ENCODE data around the gene UROD. TPM values are rescaled to one million over a fixed set of nuclear protein-coding genes. Genes with fewer than 3 reads are reported as not detected.

The UROD gene
- total RNA-seq, 2 donors from 2014 or later = 41.7 to 43.5 TPM

DNA sequence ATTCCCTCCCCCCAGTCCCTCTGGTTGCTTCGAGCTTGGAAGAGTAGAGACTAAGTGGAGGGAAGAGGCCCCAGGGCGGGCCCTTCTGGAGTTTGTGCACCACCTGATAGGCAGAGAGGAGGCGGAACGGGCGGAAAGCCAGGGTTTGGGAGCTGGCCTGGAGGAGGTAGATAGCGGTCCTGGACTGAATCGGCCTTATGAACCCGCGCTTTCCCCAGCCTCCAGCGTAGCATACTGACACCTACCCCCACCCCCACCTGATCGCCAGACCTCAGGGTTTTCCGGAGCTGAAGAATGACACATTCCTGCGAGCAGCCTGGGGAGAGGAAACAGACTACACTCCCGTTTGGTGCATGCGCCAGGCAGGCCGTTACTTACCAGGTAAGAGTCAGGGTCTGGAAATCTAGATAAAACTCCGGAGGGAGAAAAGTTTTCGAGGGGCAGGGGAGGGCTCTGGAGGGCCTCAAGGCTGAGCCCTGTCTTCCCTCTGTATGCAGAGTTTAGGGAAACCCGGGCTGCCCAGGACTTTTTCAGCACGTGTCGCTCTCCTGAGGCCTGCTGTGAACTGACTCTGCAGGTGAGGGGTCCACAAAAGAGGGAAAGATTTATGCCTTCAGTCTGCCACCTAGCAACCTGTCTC, 705 bp downstream of the UROD start:
- peak overlapping the region; percentile 74 to 76 for H3K9ac ChIP-seq (ENCODE audit: low read depth in 2 of 2, low read length in 2 of 2)
- TF ChIP-seq, protein P1, sequence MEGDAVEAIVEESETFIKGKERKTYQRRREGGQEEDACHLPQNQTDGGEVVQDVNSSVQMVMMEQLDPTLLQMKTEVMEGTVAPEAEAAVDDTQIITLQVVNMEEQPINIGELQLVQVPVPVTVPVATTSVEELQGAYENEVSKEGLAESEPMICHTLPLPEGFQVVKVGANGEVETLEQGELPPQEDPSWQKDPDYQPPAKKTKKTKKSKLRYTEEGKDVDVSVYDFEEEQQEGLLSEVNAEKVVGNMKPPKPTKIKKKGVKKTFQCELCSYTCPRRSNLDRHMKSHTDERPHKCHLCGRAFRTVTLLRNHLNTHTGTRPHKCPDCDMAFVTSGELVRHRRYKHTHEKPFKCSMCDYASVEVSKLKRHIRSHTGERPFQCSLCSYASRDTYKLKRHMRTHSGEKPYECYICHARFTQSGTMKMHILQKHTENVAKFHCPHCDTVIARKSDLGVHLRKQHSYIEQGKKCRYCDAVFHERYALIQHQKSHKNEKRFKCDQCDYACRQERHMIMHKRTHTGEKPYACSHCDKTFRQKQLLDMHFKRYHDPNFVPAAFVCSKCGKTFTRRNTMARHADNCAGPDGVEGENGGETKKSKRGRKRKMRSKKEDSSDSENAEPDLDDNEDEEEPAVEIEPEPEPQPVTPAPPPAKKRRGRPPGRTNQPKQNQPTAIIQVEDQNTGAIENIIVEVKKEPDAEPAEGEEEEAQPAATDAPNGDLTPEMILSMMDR (IDR thresholded peaks at IDR 0.05) = no peak
- no peaks in the 10 kb centered on the region for H3K27me3 ChIP-seq
- no peaks in the 10 kb centered on the region for H3K9me3 ChIP-seq
- peaks cover 15% of the 10 kb centered on the region for H3K36me3 ChIP-seq
- intact Hi-C loops (cut with DNase I) = loop anchor here (5.0 kb wide), 1 partner anchor 480 kb away; the partner anchor contains the start of gene TESK2
- peak; percentile 80 for DNase-seq
- peak overlapping the region; percentile 75 for H3K27ac ChIP-seq
- H3K4me3 ChIP-seq = peak overlapping the region; percentile 90
- H3K4me1 ChIP-seq = peaks cover 12% of the 10 kb centered on the region

DNA sequence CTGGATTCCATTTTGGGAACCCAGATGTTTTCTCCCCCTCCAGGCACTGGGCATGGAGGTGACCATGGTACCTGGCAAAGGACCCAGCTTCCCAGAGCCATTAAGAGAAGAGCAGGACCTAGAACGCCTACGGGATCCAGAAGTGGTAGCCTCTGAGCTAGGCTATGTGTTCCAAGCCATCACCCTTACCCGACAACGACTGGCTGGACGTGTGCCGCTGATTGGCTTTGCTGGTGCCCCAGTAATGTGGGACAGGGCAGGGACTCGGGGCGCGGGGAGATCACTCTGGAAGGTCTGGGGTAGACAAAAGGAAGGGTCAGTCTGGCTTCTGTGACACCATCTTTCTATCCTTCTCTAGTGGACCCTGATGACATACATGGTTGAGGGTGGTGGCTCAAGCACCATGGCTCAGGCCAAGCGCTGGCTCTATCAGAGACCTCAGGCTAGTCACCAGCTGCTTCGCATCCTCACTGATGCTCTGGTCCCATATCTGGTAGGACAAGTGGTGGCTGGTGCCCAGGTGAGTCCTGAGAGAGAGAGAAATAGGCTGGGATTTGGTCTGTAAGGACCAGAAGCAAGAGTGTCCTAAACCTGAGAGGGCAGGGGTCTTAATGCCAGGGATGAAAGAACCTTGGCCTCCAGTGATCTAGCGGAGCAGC, 1.6 kb downstream of the UROD start:
- intact Hi-C loops (cut with DNase I) = loop anchor here (5.0 kb wide), 1 partner anchor 479 kb away; the partner anchor contains the start of gene TESK2
- DNase-seq = no peak

DNA sequence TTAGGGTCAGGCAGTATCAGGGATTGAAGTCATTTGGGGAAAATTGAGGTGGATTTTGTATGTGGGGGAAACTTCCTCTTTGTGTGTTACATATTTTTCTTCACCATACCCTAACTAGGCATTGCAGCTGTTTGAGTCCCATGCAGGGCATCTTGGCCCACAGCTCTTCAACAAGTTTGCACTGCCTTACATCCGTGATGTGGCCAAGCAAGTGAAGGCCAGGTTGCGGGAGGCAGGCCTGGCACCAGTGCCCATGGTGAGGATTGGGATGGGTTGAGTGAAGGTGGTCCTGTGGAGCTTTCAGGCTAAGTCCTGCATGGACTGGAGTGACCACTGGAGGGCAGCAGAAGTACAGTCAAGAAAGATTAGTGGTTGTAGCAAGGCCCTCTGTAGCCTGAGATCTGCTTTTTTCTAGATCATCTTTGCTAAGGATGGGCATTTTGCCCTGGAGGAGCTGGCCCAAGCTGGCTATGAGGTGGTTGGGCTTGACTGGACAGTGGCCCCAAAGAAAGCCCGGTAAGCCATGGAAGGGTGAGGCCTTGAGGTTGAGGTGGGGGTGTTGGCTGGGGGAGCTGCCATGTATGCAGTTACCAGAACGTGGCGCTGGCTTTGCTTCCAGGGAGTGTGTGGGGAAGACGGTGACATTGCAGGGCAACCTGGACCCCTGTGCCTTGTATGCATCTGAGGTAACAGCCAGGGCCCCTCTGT, 2.4 kb downstream of the UROD start:
- H3K4me1 ChIP-seq = peaks cover 12% of the 10 kb centered on the region
- peak; percentile 81 for DNase-seq
- no peak overlapping the region for H3K4me3 ChIP-seq
- no peaks in the 10 kb centered on the region for H3K36me3 ChIP-seq
- TF ChIP-seq, protein P1 (IDR thresholded peaks at IDR 0.05) = peak; percentile 83
- H3K27me3 ChIP-seq = no peaks in the 10 kb centered on the region
- H3K9ac ChIP-seq (ENCODE audit: low read depth in 2 of 2, low read length in 2 of 2) = no peak overlapping the region
- H3K27ac ChIP-seq = no peak overlapping the region
- H3K9me3 ChIP-seq = no peaks in the 10 kb centered on the region
- intact Hi-C loops (cut with DNase I) = loop anchor here (5.0 kb wide), 2 partner anchors 218 to 478 kb away; partner anchors contain the start of gene TESK2

More for the DNA sequence above, 1.6 kb downstream of the UROD start:
- TF ChIP-seq, protein P1 (IDR thresholded peaks at IDR 0.05) = no peak
- H3K4me3 ChIP-seq = no peak overlapping the region
- peaks cover 12% of the 10 kb centered on the region for H3K4me1 ChIP-seq
- no peaks in the 10 kb centered on the region for H3K27me3 ChIP-seq
- no peak overlapping the region for H3K9ac ChIP-seq (ENCODE audit: low read depth in 2 of 2, low read length in 2 of 2)
- H3K27ac ChIP-seq = no peak overlapping the region
- peaks cover 6% of the 10 kb centered on the region for H3K36me3 ChIP-seq
- no peaks in the 10 kb centered on the region for H3K9me3 ChIP-seq

DNA sequence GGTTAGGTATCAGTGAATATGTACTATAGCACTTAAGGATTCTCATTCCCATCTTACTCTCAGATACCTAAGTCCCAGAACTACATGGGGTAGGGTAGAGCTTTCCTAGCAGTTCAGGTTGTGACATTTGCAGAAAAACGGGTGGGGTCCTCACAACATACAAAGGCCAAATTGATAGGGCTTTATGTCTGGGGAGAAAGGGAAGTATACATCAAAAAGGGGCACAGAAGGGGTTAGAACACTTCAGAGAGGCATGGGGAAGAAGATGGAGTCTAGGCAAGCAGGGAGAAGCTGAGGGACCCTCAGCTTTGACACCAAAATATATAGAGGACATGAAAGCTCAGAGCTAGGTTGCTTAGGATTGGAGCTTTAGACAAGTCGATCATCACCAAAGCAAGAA, 3.6 kb downstream of the UROD start:
- Histone ChIP-seq H3K27me3 (no peaks in the 10 kb centered on the region), H3K9me3 (no peaks in the 10 kb centered on the region), H3K4me1 (peaks cover 4% of the 10 kb centered on the region), H3K27ac (no peak overlapping the region), H3K36me3 (no peaks in the 10 kb centered on the region), H3K4me3 (no peak overlapping the region), H3K9ac (ENCODE audit: low read depth in 2 of 2, low read length in 2 of 2) (no peak overlapping the region)
- TF ChIP-seq, protein P1 (IDR thresholded peaks at IDR 0.05) = no peak
- no peak for DNase-seq
- intact Hi-C loops (cut with DNase I) = loop anchor here (2.0 to 5.0 kb wide), 2 partner anchors 217 to 285 kb away; no protein-coding TSS in a partner anchor

DNA sequence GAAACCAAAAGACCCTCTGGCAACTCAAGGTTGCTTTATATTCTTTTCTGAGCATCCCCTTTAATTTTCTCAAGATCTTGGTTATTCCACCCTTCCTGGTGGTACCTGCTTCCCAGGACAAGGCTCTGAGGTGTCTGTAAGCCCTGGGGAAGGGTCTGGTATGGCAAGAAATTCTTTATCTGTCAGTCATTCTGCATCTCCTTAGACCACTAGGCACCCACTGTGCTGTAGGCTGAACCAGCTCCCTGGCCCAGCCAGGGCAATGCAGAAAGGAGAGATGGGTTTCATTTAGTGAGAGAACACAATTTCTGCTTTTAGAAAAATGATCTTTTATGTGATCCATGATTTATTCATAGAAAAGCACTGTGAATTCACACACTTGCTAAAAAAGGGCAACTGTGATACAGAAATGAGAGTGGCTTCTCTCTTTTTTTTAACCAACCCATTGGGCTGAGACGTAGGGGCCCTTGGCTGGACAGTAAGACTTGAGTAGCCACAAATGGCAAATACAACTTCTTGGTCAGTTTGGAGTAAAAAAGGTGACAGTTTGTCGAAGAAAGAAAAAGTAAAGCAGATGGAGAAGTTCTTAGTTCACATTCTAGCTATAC, 4.1 kb downstream of the UROD start:
- TF ChIP-seq, protein P1 (IDR thresholded peaks at IDR 0.05) = no peak
- Histone ChIP-seq H3K4me3 (no peak overlapping the region), H3K9me3 (no peaks in the 10 kb centered on the region), H3K4me1 (peaks cover 4% of the 10 kb centered on the region), H3K9ac (ENCODE audit: low read depth in 2 of 2, low read length in 2 of 2) (no peak overlapping the region), H3K27ac (no peak overlapping the region), H3K27me3 (no peaks in the 10 kb centered on the region), H3K36me3 (no peaks in the 10 kb centered on the region)
- no peak for DNase-seq
- intact Hi-C loops (cut with DNase I) = loop anchor here (2.0 to 5.0 kb wide), 2 partner anchors 216 to 285 kb away; no protein-coding TSS in a partner anchor
